ENCODE results near the gene MX1.
A peak's percentile ranks its signal among the peaks of the same experiment; 100 is the strongest.

DNA sequence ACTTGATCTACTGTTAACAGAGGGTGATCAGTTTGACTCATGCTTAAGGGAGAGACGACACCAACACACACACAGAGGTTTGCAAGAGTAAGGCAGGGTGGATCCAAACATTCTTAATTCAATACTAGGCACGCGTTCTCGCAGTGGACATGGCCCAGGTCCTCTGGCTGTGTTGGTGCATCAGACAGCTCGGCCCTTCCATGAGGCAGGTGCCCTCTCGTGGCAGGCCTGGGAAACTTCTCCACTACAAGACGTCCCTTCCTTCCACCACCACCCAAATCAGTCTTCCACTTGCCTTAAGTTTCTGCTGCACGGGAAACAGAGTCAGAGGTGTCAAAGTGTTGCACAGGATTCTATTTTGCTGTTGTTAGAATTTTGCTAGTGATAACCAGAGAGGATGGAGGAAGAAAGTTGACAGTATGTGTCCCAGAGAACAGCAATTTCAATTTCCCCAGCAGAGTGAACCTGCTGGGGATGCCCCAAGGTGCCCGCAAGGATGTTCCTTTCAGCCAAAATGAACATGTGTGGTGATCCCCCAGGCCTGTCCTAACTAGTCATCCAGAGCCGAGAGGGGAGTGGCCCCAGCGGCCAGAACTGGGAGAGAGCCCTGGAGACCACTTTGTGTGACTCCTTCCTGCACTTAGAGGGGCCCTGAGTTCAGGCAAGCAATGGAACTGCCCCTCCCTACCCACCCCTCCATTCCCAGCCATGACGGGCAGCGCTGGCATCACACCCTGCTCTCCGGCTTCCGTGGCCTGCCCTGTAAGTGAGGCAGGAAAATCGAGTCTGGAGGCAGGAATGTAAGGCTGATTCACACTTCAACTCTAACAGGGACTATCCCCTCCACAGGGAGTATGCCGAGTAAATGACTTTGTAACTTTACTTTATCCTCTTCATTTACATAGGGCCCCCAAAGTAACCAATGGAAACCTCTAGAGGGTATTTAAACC is 34.8 kb downstream of the MX1 start:
- TF ChIP-seq, protein P1, sequence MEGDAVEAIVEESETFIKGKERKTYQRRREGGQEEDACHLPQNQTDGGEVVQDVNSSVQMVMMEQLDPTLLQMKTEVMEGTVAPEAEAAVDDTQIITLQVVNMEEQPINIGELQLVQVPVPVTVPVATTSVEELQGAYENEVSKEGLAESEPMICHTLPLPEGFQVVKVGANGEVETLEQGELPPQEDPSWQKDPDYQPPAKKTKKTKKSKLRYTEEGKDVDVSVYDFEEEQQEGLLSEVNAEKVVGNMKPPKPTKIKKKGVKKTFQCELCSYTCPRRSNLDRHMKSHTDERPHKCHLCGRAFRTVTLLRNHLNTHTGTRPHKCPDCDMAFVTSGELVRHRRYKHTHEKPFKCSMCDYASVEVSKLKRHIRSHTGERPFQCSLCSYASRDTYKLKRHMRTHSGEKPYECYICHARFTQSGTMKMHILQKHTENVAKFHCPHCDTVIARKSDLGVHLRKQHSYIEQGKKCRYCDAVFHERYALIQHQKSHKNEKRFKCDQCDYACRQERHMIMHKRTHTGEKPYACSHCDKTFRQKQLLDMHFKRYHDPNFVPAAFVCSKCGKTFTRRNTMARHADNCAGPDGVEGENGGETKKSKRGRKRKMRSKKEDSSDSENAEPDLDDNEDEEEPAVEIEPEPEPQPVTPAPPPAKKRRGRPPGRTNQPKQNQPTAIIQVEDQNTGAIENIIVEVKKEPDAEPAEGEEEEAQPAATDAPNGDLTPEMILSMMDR (IDR thresholded peaks at IDR 0.05 in 2 of 3, conservative IDR thresholded peaks at IDR 0.05 in 1 of 3; ENCODE audit: borderline replicate concordance in 1 of 3, insufficient read depth in 1 of 3, low read depth in 2 of 3, low read length in 2 of 3): peak; percentile 44 to 84 (median 75); a peak in 5 of 6 replicates
- no peak for TF ChIP-seq CEBPB (IDR thresholded peaks at IDR 0.05; ENCODE audit: low read depth)
- TF ChIP-seq, protein P2, sequence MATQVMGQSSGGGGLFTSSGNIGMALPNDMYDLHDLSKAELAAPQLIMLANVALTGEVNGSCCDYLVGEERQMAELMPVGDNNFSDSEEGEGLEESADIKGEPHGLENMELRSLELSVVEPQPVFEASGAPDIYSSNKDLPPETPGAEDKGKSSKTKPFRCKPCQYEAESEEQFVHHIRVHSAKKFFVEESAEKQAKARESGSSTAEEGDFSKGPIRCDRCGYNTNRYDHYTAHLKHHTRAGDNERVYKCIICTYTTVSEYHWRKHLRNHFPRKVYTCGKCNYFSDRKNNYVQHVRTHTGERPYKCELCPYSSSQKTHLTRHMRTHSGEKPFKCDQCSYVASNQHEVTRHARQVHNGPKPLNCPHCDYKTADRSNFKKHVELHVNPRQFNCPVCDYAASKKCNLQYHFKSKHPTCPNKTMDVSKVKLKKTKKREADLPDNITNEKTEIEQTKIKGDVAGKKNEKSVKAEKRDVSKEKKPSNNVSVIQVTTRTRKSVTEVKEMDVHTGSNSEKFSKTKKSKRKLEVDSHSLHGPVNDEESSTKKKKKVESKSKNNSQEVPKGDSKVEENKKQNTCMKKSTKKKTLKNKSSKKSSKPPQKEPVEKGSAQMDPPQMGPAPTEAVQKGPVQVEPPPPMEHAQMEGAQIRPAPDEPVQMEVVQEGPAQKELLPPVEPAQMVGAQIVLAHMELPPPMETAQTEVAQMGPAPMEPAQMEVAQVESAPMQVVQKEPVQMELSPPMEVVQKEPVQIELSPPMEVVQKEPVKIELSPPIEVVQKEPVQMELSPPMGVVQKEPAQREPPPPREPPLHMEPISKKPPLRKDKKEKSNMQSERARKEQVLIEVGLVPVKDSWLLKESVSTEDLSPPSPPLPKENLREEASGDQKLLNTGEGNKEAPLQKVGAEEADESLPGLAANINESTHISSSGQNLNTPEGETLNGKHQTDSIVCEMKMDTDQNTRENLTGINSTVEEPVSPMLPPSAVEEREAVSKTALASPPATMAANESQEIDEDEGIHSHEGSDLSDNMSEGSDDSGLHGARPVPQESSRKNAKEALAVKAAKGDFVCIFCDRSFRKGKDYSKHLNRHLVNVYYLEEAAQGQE (IDR thresholded peaks at IDR 0.05; ENCODE audit: low read depth): no peak
- TF ChIP-seq POLR2A (IDR thresholded peaks at IDR 0.05; ENCODE audit: borderline replicate concordance, extremely low read depth, insufficient read depth, insufficient read length): no peak
- TF ChIP-seq, protein P3, sequence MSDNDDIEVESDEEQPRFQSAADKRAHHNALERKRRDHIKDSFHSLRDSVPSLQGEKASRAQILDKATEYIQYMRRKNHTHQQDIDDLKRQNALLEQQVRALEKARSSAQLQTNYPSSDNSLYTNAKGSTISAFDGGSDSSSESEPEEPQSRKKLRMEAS (IDR thresholded peaks at IDR 0.05): no peak
- TF ChIP-seq EZH2 (IDR thresholded peaks at IDR 0.05): no peak
